Stimulated activated CD8-positive, alpha-beta memory T cell treated with anti-CD3 and anti-CD28 coated beads, Interleukin-15, amount 100 ng/mL, for 24 hours (primary cell): ENCODE results near the gene OTP.
"Not testable (repeated sequence)": the region's sequence is repeated elsewhere in the genome, so short reads cannot be mapped to it uniquely, and the experiment has no call there.

Experiments
- DNase-seq: peaks from one replicate; pipeline ENCODE4 v3.0.0-alpha.2; 2020; ENCODE audit warnings: low read depth

OTP gene

GRCh38 chr5:77608927-77609326, 29.6 kb downstream of the OTP start:
- DNase-seq, result not testable (repeated sequence)

- no peak for DNase-seq
These were observed 31.2 kb downstream of the OTP start for GRCh38 chr5:77607324-77607723.

GRCh38 chr5:77606279-77606678, 32.2 kb downstream of the OTP start:
- no peak for DNase-seq

GRCh38 chr5:77599679-77600078, 38.8 kb downstream of the OTP start:
- no peak for DNase-seq

- no peak for DNase-seq
These were observed 48.2 kb downstream of the OTP start for GRCh38 chr5:77590347-77590746.

- no peak for DNase-seq
These were observed 50.3 kb downstream of the OTP start for GRCh38 chr5:77588175-77588574.

- DNase-seq, result no peak
These were observed 52.4 kb downstream of the OTP start for GRCh38 chr5:77586101-77586500.

- not testable (repeated sequence) for DNase-seq
These were observed 56.4 kb downstream of the OTP start for GRCh38 chr5:77582143-77582542.
